HG03521 (cell line): ENCODE measurements around the gene PDPR.
"Not testable (repeated sequence)": the region's sequence is repeated elsewhere in the genome, so short reads cannot be mapped to it uniquely, and the experiment has no call there.

Experiments
- ATAC-seq: cut with Tn5 transposase; IDR thresholded peaks from one replicate; pipeline ENCODE4 v1.9.1; 2021; ENCODE audit warnings: mild to moderate bottlenecking, moderate library complexity; ENCODE audit not compliant: unreplicated experiment

The PDPR gene

DNA sequence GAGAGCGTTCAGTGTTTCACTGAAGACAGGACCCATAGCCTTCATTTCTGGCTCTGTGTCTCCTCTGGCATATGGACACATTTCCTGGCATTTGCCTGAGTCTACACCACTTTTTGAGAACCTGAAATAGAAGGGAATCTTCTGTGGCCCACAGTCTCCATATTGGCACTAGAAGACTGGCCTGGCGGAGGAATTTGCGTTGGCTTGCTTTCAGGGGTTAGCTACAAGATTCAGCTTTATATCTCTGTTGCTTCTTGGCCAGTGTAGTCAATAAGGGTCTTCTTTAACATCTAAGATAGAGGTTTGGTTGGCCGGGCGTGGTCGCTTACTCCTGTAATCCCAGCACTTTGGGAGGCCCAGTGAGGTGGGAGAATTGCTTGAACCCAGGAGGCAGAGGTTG is 46.7 kb downstream of the PDPR start:
- no peak for ATAC-seq

GRCh38 chr16:70161350-70161749 is 47.2 kb downstream of the PDPR start:
- no peak for ATAC-seq

DNA sequence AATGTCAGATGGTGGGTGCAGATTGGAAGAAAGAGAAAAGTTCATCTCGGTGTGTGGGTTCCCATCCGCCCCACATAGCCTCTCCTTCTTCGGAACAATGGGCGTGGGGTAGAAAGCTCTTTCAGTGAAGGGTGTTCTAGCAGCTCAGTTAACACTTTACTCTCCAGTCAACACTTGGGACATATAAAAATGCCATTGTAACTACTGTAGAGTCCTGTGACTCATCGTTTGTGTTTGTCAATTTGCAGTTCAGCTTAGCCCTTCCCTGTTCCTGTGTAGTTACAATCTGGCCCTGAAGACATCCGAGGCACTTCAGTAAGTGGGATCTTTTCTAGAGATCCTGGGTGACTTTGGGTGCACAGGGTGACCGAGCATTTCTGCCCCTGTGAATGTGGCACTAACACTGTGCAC is 47.9 kb downstream of the PDPR start:
- ATAC-seq = no peak

GRCh38 chr16:70163596-70163995 is 49.5 kb downstream of the PDPR start:
- ATAC-seq = no peak

DNA sequence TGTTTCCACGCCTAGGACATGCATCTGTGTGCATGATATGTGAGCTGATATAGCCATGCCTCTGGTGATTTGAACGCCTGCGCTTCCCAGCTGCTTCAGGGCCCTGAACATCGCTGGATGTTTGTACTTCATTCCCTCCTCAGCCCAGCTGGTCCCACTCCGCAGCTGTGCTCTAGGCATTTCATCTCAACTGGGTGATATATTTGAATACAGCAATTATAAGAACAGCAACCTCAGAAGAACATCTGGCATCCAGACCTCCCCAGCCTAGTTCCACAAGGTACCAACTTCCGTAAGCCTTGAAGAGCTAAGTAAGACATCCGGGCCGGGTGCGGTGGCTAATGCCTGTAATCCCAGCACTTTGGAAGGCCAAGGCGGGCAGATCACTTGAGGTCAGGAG is 52.6 kb downstream of the PDPR start:
- not testable (repeated sequence) for ATAC-seq

- not testable (repeated sequence) for ATAC-seq
Observed at GRCh38 chr16:70173212-70173837, 59.2 kb downstream of the PDPR start, which contains the start of gene CLEC18C. CLEC18C (plus strand) TSS chr16:70173787; CDS start chr16:70174279, 492 bp downstream.

- ATAC-seq = not testable (repeated sequence)
Observed at GRCh38 chr16:70173916-70174315, 59.8 kb downstream of the PDPR start.

DNA sequence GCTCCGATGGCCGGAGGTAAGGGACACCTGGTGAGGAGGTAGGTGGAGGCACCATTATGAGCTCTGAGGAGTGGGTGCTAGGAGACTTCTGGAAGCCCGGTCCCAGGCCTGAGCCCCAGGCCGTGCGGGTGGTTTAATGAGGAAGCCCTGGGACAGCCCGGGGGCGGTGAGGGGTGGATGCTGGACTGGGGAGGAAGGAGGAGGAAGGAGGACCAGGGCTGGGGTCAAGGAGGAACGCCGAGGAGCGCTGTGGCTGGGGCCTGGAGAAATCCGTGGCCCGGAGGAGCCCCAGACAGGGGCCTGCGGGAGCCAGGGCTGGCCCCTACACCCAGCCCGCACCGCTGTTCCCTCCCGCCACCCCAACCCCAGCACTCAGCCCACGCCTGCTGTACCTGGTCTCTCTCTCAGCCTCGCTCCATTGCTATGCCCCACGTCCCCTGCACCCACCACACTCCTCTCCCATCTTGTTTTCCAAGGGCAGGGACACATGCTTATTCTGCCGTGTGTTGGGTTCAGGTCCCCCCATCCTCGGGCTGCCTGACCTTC is 60.3 kb downstream of the PDPR start:
- ATAC-seq = not testable (repeated sequence)

DNA sequence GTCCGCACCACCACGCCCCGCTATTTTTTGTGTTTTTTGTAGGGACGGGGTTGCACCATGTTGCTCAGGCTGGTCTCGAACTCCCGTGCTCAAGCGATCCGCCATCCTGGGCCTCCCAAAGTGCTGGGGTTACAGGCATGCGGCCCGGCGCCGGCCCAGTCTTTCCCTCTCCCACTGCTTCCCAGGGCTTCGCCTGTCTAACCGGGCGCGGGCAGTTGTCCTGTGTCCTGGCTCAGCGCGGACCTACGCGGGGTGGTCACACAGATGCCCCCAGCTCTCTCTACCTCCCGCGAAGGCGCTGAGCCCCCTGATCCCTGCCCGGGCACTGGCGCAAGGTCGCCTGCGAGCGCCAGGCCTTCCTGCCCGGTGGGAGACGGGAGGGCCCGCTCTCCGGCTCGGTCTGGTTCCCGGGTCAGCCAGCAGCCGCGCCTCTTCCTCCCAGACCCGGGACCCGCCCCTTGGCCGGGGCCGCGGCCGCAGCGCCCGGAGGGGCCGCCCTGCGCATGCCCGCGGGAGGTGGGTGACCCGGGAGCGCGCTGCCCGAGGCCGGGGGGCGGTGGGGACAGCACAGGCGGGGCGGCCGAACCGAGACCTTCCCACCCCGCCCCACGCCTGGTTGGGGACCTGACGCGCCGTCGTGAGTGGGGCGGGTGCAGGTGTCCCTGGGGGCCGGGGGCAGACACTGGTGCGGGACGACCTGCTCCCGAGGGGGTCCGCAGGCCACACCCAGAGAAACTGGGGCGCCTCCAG is 73.9 kb downstream of the PDPR start:
- not testable (repeated sequence) for ATAC-seq

- not testable (repeated sequence) for ATAC-seq
Observed at GRCh38 chr16:70188608-70188915, 74.4 kb downstream of the PDPR start.

DNA sequence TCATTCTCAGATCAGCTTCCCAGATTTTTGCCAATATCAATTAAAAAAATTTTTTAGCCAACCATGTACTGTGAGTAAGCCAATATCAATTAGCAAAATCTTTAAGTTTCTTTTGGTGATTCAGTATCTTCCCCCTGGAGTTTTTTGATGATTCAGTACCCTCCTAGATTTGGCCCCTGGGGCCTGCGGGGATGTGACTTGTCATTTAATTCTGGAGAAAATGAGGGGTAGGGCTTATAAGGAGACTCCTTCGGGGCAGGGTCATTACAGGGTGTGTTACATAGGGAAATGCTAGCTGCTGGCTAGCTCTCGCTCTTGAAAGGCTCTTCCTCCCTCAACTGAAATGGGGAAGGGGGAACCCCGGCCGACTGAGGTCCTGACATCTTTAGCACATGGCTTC is 76.4 kb downstream of the PDPR start:
- not testable (repeated sequence) for ATAC-seq

- ATAC-seq = not testable (repeated sequence)
Observed at GRCh38 chr16:70196683-70197300, 82.7 kb downstream of the PDPR start.

DNA sequence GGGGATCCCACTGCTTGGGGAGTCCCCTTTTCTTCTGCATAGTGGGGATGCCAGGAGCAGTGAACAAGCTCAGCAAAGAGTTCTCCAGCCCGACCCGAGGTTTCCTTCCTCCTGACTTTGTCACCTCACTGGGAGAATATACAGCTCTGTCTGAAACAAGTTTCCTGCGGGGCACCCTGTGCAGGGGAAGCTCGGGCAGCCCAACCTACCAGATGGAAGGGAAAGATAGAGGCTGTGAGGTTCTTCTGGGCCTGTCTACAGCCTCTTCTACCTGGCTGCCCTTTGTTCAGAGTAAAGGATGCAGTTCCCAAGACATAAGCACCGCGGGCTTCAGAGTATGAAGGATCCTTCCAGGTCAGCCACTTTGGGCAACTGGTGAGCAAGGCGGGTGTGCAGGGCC is 83.5 kb downstream of the PDPR start:
- ATAC-seq = not testable (repeated sequence)

DNA sequence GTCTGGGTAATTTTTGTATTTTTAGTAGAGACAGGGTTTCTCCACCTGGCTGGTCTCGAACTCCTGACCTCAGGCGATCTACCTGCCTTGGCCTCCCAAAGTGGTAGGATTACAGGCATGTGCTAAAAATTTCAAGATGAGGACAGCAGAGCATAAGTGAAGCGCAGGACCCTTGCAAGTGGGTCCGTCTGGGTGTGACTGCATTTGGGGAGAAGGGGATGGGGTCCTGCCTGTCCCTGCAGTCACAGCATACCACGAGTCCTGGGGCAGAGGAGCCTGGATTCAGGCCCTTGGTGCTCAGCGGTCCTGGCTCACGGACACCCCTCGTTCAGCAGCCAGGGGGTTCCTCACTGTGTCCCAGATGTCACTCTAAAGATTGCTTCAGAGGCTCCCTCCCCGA is 84.1 kb downstream of the PDPR start:
- not testable (repeated sequence) for ATAC-seq

DNA sequence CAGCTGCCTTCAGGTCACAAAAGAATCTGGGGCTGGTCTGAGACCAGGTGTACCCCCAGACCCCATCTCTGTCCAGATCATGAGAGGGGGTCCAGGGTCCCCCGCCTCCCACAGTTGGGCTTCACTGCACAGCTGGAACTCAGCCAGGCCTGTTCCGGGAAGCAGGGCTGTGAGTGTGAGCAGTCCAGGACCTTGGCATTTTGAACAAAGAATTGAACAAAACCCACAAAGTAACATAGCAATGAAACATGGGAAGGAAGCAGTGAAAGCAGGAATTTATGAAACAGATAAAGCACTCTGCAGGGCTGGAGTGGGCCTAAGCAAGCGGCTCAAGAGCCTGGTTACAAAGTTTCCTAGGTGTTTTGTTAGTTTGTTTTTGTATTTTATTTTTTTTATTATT is 84.5 kb downstream of the PDPR start:
- not testable (repeated sequence) for ATAC-seq

DNA sequence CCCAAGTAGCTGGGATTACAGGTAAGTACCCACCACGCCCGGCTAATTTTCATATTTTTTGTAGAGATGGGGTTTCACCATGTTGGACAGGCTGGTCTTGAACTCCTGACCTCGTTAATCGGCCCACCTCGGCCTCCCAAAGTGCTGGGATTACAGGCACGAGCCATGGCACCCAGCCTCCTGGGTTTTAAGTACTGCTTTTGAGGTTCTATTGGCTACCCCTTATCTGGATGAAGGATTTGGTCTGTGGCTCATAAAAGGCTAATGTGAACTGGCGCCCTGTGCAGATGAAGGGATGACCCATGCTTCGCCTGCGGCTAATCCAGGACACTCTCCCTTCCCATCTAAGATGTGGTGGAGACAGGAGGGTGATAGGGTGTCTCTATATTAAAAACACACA is 85.0 kb downstream of the PDPR start:
- not testable (repeated sequence) for ATAC-seq

- ATAC-seq = not testable (repeated sequence)
Observed at GRCh38 chr16:70200063-70200462, 85.9 kb downstream of the PDPR start.

DNA sequence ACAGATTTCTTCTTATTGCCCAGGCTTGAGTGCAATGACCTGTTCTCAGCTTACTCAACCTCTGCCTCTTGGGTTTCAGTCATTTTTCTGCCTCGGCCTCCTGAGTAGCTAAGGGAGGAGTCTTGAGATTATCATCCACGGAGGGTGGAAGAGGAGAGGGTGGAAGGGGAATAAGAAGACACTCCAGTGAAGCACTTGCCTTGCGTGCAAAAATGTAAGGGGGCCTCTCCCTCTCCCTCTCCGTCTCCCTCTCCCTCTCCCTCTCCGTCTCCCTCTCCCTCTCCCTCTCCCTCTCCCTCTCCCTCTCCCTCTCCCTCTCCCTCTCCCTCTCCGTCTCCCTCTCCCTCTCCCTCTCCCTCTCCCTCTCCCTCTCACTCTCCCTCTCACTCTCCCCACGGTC is 89.4 kb downstream of the PDPR start:
- ATAC-seq = not testable (repeated sequence)

- ATAC-seq = not testable (repeated sequence)
Observed at GRCh38 chr16:70204010-70204409, 89.9 kb downstream of the PDPR start.

- not testable (repeated sequence) for ATAC-seq
Observed at GRCh38 chr16:70204668-70205405, 90.7 kb downstream of the PDPR start.

GRCh38 chr16:70206382-70206781 is 92.2 kb downstream of the PDPR start:
- not testable (repeated sequence) for ATAC-seq
